Measurements from ENCODE around the gene SLC9A7.

SLC9A7 gene

DNA sequence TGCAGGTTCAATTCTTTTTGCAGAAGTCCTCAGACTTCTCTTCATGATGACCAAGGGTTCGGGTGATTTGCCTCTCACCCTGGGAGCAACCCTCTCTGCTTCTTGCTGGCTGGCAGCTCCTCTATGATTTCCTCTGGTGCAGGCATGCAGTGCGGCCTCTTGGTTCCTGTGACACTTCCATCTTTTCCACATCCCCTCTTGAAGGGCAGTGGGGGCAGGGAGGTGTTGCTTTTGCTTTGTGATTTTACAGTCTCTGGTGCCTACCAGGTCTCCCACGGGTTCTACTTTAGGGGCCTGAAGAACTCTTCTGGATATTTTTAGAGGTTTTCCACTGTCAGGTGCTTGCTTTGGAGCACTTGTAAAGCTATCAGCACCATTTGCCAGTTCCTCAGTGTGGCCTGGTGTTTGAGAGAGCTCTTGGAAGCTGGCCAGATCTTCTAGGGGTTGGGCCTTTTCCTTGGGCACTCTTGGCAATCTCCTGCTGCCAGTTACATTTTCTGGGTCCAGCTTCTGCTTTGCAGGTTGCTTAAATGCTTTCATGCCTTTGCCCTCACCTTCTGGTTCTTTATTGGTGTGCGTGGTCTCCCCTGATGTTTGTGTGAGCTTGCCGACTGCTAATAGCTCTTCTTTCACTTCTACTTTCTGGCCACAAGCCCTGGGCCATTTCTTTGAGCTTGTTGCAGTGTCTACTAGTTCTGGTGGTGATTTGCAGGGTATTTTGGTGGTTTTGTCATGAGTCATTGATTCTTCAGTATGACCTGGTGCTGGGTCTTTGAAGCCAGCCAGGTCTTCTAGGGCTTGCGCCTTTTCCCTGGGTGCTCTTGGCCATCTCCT, 196.9 kb downstream of the SLC9A7 start:
- Histone ChIP-seq H3K4me1 (no peaks in the 10 kb centered on the region), H2AFZ (no peak overlapping the region), H3K9ac (no peak overlapping the region), H3K27me3 (ENCODE audit: control insufficient read depth, insufficient read depth, low read length) (no peaks in the 10 kb centered on the region), H3K9me3 (ENCODE audit: control insufficient read depth, low read length) (no peaks in the 10 kb centered on the region), H3K79me2 (no peaks in the 10 kb centered on the region), H3K36me3 (ENCODE audit: control insufficient read depth, insufficient read depth, low read length) (no peaks in the 10 kb centered on the region), H3K4me3 (ENCODE audit: low read depth, low read length) (no peak overlapping the region), H3K4me2 (ENCODE audit: low read length) (no peak overlapping the region), H3K27ac (no peak overlapping the region)
- TF ChIP-seq, protein P1, sequence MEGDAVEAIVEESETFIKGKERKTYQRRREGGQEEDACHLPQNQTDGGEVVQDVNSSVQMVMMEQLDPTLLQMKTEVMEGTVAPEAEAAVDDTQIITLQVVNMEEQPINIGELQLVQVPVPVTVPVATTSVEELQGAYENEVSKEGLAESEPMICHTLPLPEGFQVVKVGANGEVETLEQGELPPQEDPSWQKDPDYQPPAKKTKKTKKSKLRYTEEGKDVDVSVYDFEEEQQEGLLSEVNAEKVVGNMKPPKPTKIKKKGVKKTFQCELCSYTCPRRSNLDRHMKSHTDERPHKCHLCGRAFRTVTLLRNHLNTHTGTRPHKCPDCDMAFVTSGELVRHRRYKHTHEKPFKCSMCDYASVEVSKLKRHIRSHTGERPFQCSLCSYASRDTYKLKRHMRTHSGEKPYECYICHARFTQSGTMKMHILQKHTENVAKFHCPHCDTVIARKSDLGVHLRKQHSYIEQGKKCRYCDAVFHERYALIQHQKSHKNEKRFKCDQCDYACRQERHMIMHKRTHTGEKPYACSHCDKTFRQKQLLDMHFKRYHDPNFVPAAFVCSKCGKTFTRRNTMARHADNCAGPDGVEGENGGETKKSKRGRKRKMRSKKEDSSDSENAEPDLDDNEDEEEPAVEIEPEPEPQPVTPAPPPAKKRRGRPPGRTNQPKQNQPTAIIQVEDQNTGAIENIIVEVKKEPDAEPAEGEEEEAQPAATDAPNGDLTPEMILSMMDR (IDR thresholded peaks at IDR 0.05), result no peak

DNA sequence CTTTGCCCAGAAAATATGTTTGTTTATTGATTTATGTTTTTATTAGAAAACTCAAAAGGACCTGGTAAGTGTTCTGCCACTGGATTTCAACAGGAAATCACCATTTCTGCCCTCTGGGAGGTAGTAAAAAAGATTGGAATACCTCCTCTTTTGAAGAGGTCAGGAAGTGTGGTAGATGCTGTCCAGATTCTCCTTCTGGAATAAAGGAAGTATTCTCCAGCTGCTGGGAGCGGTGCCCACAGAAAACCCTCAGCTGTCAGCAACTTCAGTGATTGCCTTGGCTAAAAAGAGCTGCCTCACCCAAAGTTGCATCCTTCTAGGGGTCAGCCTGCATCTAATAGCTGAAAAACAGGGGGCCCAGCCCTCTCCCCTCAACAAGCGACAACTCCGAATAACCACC, 199.9 kb downstream of the SLC9A7 start:
- Histone ChIP-seq H3K9me3 (ENCODE audit: control insufficient read depth, low read length) (no peaks in the 10 kb centered on the region), H3K4me2 (ENCODE audit: low read length) (no peak overlapping the region), H3K4me1 (no peaks in the 10 kb centered on the region), H3K79me2 (no peaks in the 10 kb centered on the region), H3K27ac (no peak overlapping the region), H2AFZ (no peak overlapping the region), H3K4me3 (ENCODE audit: low read depth, low read length) (no peak overlapping the region), H3K36me3 (ENCODE audit: control insufficient read depth, insufficient read depth, low read length) (no peaks in the 10 kb centered on the region), H3K27me3 (ENCODE audit: control insufficient read depth, insufficient read depth, low read length) (no peaks in the 10 kb centered on the region), H3K9ac (no peak overlapping the region)
- TF ChIP-seq, protein P1 (IDR thresholded peaks at IDR 0.05), result no peak

DNA sequence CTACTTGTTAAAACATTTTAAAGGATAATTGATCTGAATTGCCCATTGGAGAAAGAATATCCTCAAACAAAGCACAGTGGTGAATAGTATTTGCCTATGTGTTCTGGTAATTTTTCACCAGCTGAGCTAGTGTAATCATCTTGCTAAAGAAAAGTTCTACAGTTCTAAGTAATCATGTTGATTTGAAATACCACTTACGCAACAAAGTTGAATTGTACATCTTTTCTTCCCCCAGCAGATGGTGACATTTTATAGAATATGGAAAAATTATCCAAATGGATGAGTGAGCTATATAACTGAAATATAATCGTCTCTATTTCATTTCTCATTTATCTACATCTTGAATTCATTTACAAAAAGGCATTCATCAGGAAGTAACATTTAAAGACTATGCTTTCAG, 204.0 kb downstream of the SLC9A7 start:
- Histone ChIP-seq H3K27me3 (ENCODE audit: control insufficient read depth, insufficient read depth, low read length) (no peaks in the 10 kb centered on the region), H3K4me3 (ENCODE audit: low read depth, low read length) (no peak overlapping the region), H2AFZ (no peak overlapping the region), H3K9ac (no peak overlapping the region), H3K79me2 (no peaks in the 10 kb centered on the region), H3K4me1 (no peaks in the 10 kb centered on the region), H3K36me3 (ENCODE audit: control insufficient read depth, insufficient read depth, low read length) (no peaks in the 10 kb centered on the region), H3K27ac (no peak overlapping the region), H3K4me2 (ENCODE audit: low read length) (no peak overlapping the region), H3K9me3 (ENCODE audit: control insufficient read depth, low read length) (no peaks in the 10 kb centered on the region)
- TF ChIP-seq, protein P1 (IDR thresholded peaks at IDR 0.05), result no peak

DNA sequence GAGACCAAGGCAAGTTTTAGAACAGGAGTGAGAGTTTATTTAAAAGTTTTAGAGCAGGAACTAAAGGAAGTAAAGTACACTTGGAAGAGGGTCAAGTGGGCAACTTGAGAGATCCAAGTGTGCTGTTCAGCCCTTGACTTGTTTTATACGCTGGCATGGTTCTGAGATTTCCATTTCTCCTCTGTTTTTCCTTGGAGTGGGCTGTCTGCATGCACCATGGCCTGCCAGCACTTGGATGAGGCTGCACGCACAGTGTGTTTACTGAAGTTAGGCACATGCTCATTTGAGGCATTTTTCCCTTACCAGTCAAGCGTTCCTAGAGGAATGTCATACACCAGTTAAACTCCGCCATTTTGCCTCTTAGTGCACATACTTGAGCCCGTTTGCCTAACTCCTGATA, 205.0 kb downstream of the SLC9A7 start:
- Histone ChIP-seq H3K4me2 (ENCODE audit: low read length) (no peak overlapping the region), H3K9ac (no peak overlapping the region)
- TF ChIP-seq, protein P1 (IDR thresholded peaks at IDR 0.05), result no peak

More for the DNA sequence above, 205.0 kb downstream of the SLC9A7 start:
- H3K9me3 ChIP-seq (ENCODE audit: control insufficient read depth, low read length), result no peaks in the 10 kb centered on the region
- no peak overlapping the region for H2AFZ ChIP-seq
- H3K4me3 ChIP-seq (ENCODE audit: low read depth, low read length), result no peak overlapping the region
- no peaks in the 10 kb centered on the region for H3K79me2 ChIP-seq
- H3K27ac ChIP-seq, result no peak overlapping the region
- H3K27me3 ChIP-seq (ENCODE audit: control insufficient read depth, insufficient read depth, low read length), result no peaks in the 10 kb centered on the region
- no peaks in the 10 kb centered on the region for H3K4me1 ChIP-seq
- H3K36me3 ChIP-seq (ENCODE audit: control insufficient read depth, insufficient read depth, low read length), result no peaks in the 10 kb centered on the region

All from parathyroid adenoma (tissue), 2 donors.